Tibial artery (tissue), 4 donors: ENCODE data around the gene C5AR1.

Source experiments
- DNase-seq, 2 donors: peaks; one replicate each; pipeline ENCODE4 v3.0.0-alpha.2; 2019
- H3K27ac ChIP-seq, 2 donors: fragments of 200-600 bp; sonication (generic) in 1 of 2; 1 replicate in 1 of 2; 2 replicates in 1 of 2; pipeline ENCODE4 v1.5.1; 2018 to 2019; ENCODE audit warnings: mild to moderate bottlenecking in 1 of 2
- H3K27me3 ChIP-seq, 2 donors: fragments of 200-600 bp; sonication (generic) in 1 of 2; one replicate each; pipeline versions ENCODE4 v1.5.1 to v1.6.0; 2016 to 2019
- H3K36me3 ChIP-seq, 3 donors: fragments of 200-600 bp; sonication (generic) in 2 of 3; one replicate each; pipeline ENCODE4 v1.5.1; 2016 to 2019; ENCODE audit warnings: mild to moderate bottlenecking in 2 of 3
- H3K4me1 ChIP-seq, 4 donors: fragments of 200-600 bp; sonication (generic) in 2 of 4; 1 replicate in 3 of 4; 2 replicates in 1 of 4; pipeline ENCODE4 v1.5.1; 2016 to 2019
- H3K4me3 ChIP-seq, 2 donors: fragments of 200-600 bp; sonication (generic) in 1 of 2; 1 replicate in 1 of 2; 2 replicates in 1 of 2; pipeline ENCODE4 v1.5.1; 2018 to 2019; ENCODE audit warnings: mild to moderate bottlenecking in 2 of 2
- H3K9me3 ChIP-seq, 3 donors: fragments of 200-600 bp; sonication (generic) in 1 of 3; one replicate each; pipeline ENCODE4 v1.5.1; 2016 to 2019
- CTCF ChIP-seq, 2 experiments: fragments of 200-600 bp in 1 of 2; fragments of 450-650 bp in 1 of 2; IDR thresholded peaks; one replicate each; pipeline ENCODE4 v1.5.1; 2017 to 2019; ENCODE audit warnings: antibody characterized with exemption in 2 of 2, mild to moderate bottlenecking in 1 of 2, moderate library complexity in 1 of 2
- intact Hi-C: fragments of 100-400 bp; cut with DNase I; formaldehyde crosslinking; loops from one replicate; pipeline ENCODE4 v1.15.0; 2023; ENCODE audit warnings: low total_unique reads

The C5AR1 gene

DNA sequence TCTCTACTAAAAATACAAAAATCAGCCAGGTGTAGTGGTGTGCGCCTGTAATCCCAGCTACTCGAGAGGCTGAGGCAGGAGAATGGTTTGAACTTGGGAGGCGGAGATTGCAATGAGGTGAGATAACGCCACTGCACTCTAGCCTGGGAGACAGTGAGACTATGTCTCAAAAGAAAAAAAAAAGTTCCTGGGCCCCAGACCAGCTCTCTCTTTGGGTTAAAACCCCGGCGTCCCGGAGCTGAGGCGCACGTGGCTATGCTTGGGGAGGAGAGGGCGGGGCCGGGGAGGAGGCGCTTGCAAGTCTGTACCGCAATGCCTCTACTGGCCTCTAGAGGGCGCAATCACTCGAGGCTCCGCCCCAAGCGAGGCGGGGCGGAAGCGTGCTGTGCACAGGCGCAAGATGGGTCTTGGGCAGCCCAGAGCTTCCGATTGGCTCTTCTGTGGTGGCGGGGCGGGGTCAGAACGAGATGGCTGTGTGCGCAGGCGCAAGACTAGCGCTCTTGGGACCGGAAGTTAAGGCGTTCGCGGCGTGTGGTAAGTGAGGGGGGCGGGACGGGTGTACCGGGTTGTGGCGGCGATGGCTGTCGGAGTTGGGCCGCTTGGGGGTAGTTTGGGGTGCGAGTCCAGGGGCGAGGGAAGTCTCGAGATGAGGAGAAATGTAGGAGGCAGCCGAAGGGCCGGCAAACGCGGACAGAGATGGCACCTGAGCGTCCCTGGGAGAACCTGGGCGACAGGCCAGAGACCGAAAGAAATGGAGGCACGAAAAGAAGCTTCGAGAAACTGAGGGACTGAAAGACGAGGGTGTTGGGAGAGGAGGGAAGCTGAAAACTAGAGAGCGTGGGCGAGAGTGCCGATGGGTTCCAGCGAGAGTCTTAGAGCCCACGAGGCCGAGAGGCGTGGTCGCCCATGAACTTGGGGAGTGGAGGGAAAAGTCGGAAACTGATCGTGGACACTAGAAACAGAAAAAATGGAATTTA lies 39.4 kb downstream of the C5AR1 start, which contains the start of gene DHX34:
Gene DHX34 (plus strand): TSS at position 497 of the 977 bp plus-strand sequence. CDS start 3,716 bp downstream, outside the sequence.
- peak; percentile 97 to 99 for DNase-seq
- peak within 1 kb of the TSS; percentile 81 to 84 for H3K4me3 ChIP-seq
- peaks cover 0 to 27% (median 15%) of the 10 kb centered on the region in 4 donors for H3K4me1 ChIP-seq
- H3K27me3 ChIP-seq, result no peaks in the 10 kb centered on the region
- H3K9me3 ChIP-seq, result no peaks in the 10 kb centered on the region
- intact Hi-C loops, result no loop called here
- H3K27ac ChIP-seq, result peak within 1 kb of the TSS; percentile 72 to 80
- H3K36me3 ChIP-seq, result peaks cover 14 to 23% (median 15%) of the 10 kb centered on the region in 3 donors
- peak; percentile 98 to 99 for TF ChIP-seq CTCF (IDR thresholded peaks at IDR 0.05)

- no peak overlapping the region for H3K4me3 ChIP-seq
- no peak for TF ChIP-seq CTCF (IDR thresholded peaks at IDR 0.05)
- peaks cover 0 to 27% (median 15%) of the 10 kb centered on the region in 4 donors for H3K4me1 ChIP-seq
- intact Hi-C loops, result no loop called here
- H3K9me3 ChIP-seq, result no peaks in the 10 kb centered on the region
- H3K27me3 ChIP-seq, result no peaks in the 10 kb centered on the region
- peaks cover 29 to 38% (median 29%) of the 10 kb centered on the region in 3 donors for H3K36me3 ChIP-seq
- no peak for DNase-seq
- H3K27ac ChIP-seq, result no peak overlapping the region
These were observed 41.0 kb downstream of the C5AR1 start for GRCh38 chr19:47350630-47351029.

DNA sequence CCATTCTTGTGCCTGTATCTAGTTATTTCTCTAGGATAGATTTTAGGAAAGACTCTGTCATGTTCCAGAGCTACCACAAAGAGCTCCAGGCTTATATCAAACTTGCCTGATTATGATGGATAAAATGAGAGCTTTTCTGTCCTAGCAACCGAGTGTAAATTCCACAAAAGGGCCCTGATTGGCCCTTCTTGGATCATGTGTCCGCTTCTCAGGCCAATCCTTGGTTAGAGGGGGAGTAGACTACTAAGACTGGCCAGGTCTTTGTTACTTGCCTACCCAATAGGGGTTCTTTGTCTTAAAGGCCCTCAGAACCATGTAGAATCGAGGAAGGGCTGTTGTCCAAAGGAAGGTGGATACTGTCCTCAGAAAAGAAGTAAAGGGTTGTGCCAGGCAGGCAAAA lies 41.9 kb downstream of the C5AR1 start:
- no peaks in the 10 kb centered on the region for H3K9me3 ChIP-seq
- DNase-seq, result no peak
- no peak for TF ChIP-seq CTCF (IDR thresholded peaks at IDR 0.05)
- no peak overlapping the region for H3K4me3 ChIP-seq
- H3K4me1 ChIP-seq, result peaks cover 0 to 27% (median 15%) of the 10 kb centered on the region in 4 donors
- no peak overlapping the region for H3K27ac ChIP-seq
- intact Hi-C loops, result no loop called here
- H3K27me3 ChIP-seq, result no peaks in the 10 kb centered on the region
- H3K36me3 ChIP-seq, result peaks cover 38 to 47% (median 38%) of the 10 kb centered on the region in 3 donors

- no peak for TF ChIP-seq CTCF (IDR thresholded peaks at IDR 0.05)
- DNase-seq, result no peak
- intact Hi-C loops, result no loop called here
- Histone ChIP-seq H3K4me1 (peaks cover 0 to 27% (median 15%) of the 10 kb centered on the region in 4 donors), H3K27ac (no peak overlapping the region), H3K4me3 (no peak overlapping the region), H3K36me3 (peaks cover 44 to 53% (median 44%) of the 10 kb centered on the region in 3 donors), H3K27me3 (no peaks in the 10 kb centered on the region), H3K9me3 (no peaks in the 10 kb centered on the region)
These were observed 42.4 kb downstream of the C5AR1 start for GRCh38 chr19:47352095-47352494.

GRCh38 chr19:47353307-47353712 lies 43.6 kb downstream of the C5AR1 start:
- intact Hi-C loops, result no loop called here
- Histone ChIP-seq H3K36me3 (peaks cover 56 to 65% (median 56%) of the 10 kb centered on the region in 3 donors), H3K4me1 (peaks cover 0 to 27% (median 15%) of the 10 kb centered on the region in 4 donors)

More at GRCh38 chr19:47353307-47353712, 43.6 kb downstream of the C5AR1 start:
- DNase-seq, result no peak
- H3K4me3 ChIP-seq, result no peak overlapping the region
- no peak overlapping the region for H3K27ac ChIP-seq
- TF ChIP-seq CTCF (IDR thresholded peaks at IDR 0.05), result no peak
- H3K27me3 ChIP-seq, result no peaks in the 10 kb centered on the region
- H3K9me3 ChIP-seq, result no peaks in the 10 kb centered on the region
